ENCODE measurements around the gene UNC13D.
"Not testable (repeated sequence)": the region's sequence is repeated elsewhere in the genome, so short reads cannot be mapped to it uniquely, and the experiment has no call there.

UNC13D gene

GRCh38 chr17:75819116-75819515, 25.1 kb downstream of the UNC13D start:
- no peak for DNase-seq

GRCh38 chr17:75818326-75818885, 25.8 kb downstream of the UNC13D start:
- DNase-seq = no peak

GRCh38 chr17:75817571-75817970, 26.6 kb downstream of the UNC13D start:
- no peak for DNase-seq

GRCh38 chr17:75816693-75817092, 27.5 kb downstream of the UNC13D start:
- DNase-seq = no peak

- no peak for DNase-seq
Measured at GRCh38 chr17:75815399-75815798, 28.8 kb downstream of the UNC13D start.

- no peak for DNase-seq
Measured at GRCh38 chr17:75814900-75815373, 29.3 kb downstream of the UNC13D start.

GRCh38 chr17:75814021-75814395, 30.2 kb downstream of the UNC13D start:
- no peak for DNase-seq

- DNase-seq = no peak
Measured at GRCh38 chr17:75813081-75814020, 30.9 kb downstream of the UNC13D start.

- no peak for DNase-seq
Measured at GRCh38 chr17:75812096-75813013, 31.8 kb downstream of the UNC13D start.

GRCh38 chr17:75811174-75811573, 33.0 kb downstream of the UNC13D start:
- no peak for DNase-seq

GRCh38 chr17:75810756-75811155, 33.4 kb downstream of the UNC13D start:
- DNase-seq = not testable (repeated sequence)

- no peak for DNase-seq
Measured at GRCh38 chr17:75810216-75810615, 34.0 kb downstream of the UNC13D start.

GRCh38 chr17:75809631-75810111, 34.5 kb downstream of the UNC13D start:
- no peak for DNase-seq

GRCh38 chr17:75808905-75809621, 35.1 kb downstream of the UNC13D start:
- no peak for DNase-seq

- no peak for DNase-seq
Measured at GRCh38 chr17:75808549-75808904, 35.7 kb downstream of the UNC13D start.

- DNase-seq = no peak
Measured at GRCh38 chr17:75807861-75808260, 36.3 kb downstream of the UNC13D start.

GRCh38 chr17:75806822-75807500, 37.2 kb downstream of the UNC13D start:
- no peak for DNase-seq

GRCh38 chr17:75803883-75804282, 40.3 kb downstream of the UNC13D start:
- no peak for DNase-seq

GRCh38 chr17:75799402-75799801, 44.8 kb downstream of the UNC13D start:
- DNase-seq = no peak

GRCh38 chr17:75795820-75796607, 48.2 kb downstream of the UNC13D start:
- DNase-seq = no peak

GRCh38 chr17:75793460-75793859, 50.7 kb downstream of the UNC13D start:
- DNase-seq = no peak
